GM18907 (cell line): ENCODE data around the gene SOBP.

Experiments
- ATAC-seq: cut with Tn5 transposase; IDR thresholded peaks from one replicate; pipeline ENCODE4 v1.9.1; 2021; ENCODE audit warnings: mild to moderate bottlenecking, moderate library complexity; ENCODE audit not compliant: unreplicated experiment

SOBP gene

GRCh38 chr6:107674995-107675738 lies 185.2 kb downstream of the SOBP start:
- ATAC-seq = peak; percentile 85

- ATAC-seq = no peak
Measured at GRCh38 chr6:107676042-107676441, 186.1 kb downstream of the SOBP start.

GRCh38 chr6:107677399-107677798 lies 187.5 kb downstream of the SOBP start:
- ATAC-seq = no peak

GRCh38 chr6:107679457-107679856 lies 189.5 kb downstream of the SOBP start:
- ATAC-seq = no peak

- ATAC-seq = no peak
Measured at GRCh38 chr6:107682721-107683120, 192.8 kb downstream of the SOBP start.

- no peak for ATAC-seq
Measured at GRCh38 chr6:107683183-107683582, 193.3 kb downstream of the SOBP start.

GRCh38 chr6:107684996-107685395 lies 195.1 kb downstream of the SOBP start:
- no peak for ATAC-seq

- no peak for ATAC-seq
Measured at GRCh38 chr6:107689190-107689589, 199.3 kb downstream of the SOBP start.

- no peak for ATAC-seq
Measured at GRCh38 chr6:107689951-107690642, 200.2 kb downstream of the SOBP start.

- no peak for ATAC-seq
Measured at GRCh38 chr6:107690643-107691061, 200.7 kb downstream of the SOBP start.

GRCh38 chr6:107691062-107691751 lies 201.3 kb downstream of the SOBP start:
- no peak for ATAC-seq

- ATAC-seq = no peak
Measured at GRCh38 chr6:107692351-107692750, 202.4 kb downstream of the SOBP start.

- ATAC-seq = no peak
Measured at GRCh38 chr6:107695061-107695720, 205.3 kb downstream of the SOBP start.

- ATAC-seq = no peak
Measured at GRCh38 chr6:107697682-107698081, 207.8 kb downstream of the SOBP start.

GRCh38 chr6:107698146-107698545 lies 208.2 kb downstream of the SOBP start:
- no peak for ATAC-seq

GRCh38 chr6:107699254-107699653 lies 209.3 kb downstream of the SOBP start:
- no peak for ATAC-seq

GRCh38 chr6:107699697-107700325 lies 209.9 kb downstream of the SOBP start:
- no peak for ATAC-seq

GRCh38 chr6:107703606-107704005 lies 213.7 kb downstream of the SOBP start:
- no peak for ATAC-seq

GRCh38 chr6:107704347-107705013 lies 214.6 kb downstream of the SOBP start:
- no peak for ATAC-seq

GRCh38 chr6:107706516-107707115 lies 216.7 kb downstream of the SOBP start:
- no peak for ATAC-seq
